CD8-positive, alpha-beta memory T cell (primary cell): Measurements from ENCODE around the gene B3GAT1. TPM values are rescaled to one million over a fixed set of nuclear protein-coding genes. Genes with fewer than 3 reads are reported as not detected.
A peak's percentile ranks its signal among the peaks of the same experiment; 100 is the strongest.

Experiments used
- CTCF ChIA-PET: fragments of 350-600 bp; sonication (Branson Sonifier 250); formaldehyde crosslinking; loops from one replicate; lab custom pipeline; 2021; ENCODE audit warnings: antibody characterized with exemption; lab: Charles Lee
- POLR2A ChIA-PET: fragments of 350-600 bp; sonication (Branson Sonifier 250); formaldehyde crosslinking; loops from one replicate; lab custom pipeline; 2021; ENCODE audit warnings: antibody characterized with exemption; lab: Charles Lee
- DNase-seq, 5 donors: peaks; one replicate each; pipeline versions ENCODE4 v3.0.0 to v3.0.0-alpha.2; 2020 to 2022; ENCODE audit warnings: mixed read lengths in 1 of 5
- H3K27ac ChIP-seq: one replicate; pipeline ENCODE4 v1.7.0; 2013; ENCODE audit warnings: low read depth, mild to moderate bottlenecking, low read length, moderate library complexity
- H3K27me3 ChIP-seq: 2 replicates; pipeline ENCODE4 v1.7.0; 2013; ENCODE audit warnings: low read length, mild to moderate bottlenecking; ENCODE audit not compliant: insufficient read depth, poor library complexity, severe bottlenecking
- H3K36me3 ChIP-seq: 2 replicates; pipeline ENCODE4 v1.7.0; 2013; ENCODE audit warnings: mild to moderate bottlenecking, low read length, moderate library complexity; ENCODE audit not compliant: insufficient read depth
- H3K4me1 ChIP-seq: 2 replicates; pipeline ENCODE4 v1.7.0; 2013; ENCODE audit warnings: mild to moderate bottlenecking, low read length, moderate library complexity; ENCODE audit not compliant: insufficient read depth
- H3K4me3 ChIP-seq: 2 replicates; pipeline ENCODE4 v1.7.0; 2013; ENCODE audit warnings: mild to moderate bottlenecking, low read length
- H3K9me3 ChIP-seq: 2 replicates; pipeline ENCODE4 v1.7.0; 2013; ENCODE audit warnings: mild to moderate bottlenecking, low read length
- H3K27ac Mint-ChIP-seq, 8 donors: one replicate each; pipeline ENCODE4 v1.8.0; 2020 to 2021; ENCODE audit warnings: mixed read lengths in 8 of 8, mild to moderate bottlenecking in 6 of 8, inconsistent platforms in 3 of 8, moderate library complexity in 3 of 8
- H3K27me3 Mint-ChIP-seq, 2 donors: one replicate each; pipeline ENCODE4 v1.8.0; 2020 to 2021; ENCODE audit warnings: mixed read lengths in 2 of 2, mild to moderate bottlenecking in 1 of 2, moderate library complexity in 1 of 2
- H3K36me3 Mint-ChIP-seq, 3 donors: one replicate each; pipeline ENCODE4 v1.8.0; 2020 to 2021; ENCODE audit warnings: mixed read lengths in 3 of 3, inconsistent platforms in 1 of 3, mild to moderate bottlenecking in 1 of 3
- H3K4me1 Mint-ChIP-seq, 3 donors: one replicate each; pipeline ENCODE4 v1.8.0; 2020 to 2021; ENCODE audit warnings: mixed read lengths in 3 of 3, inconsistent platforms in 1 of 3, mild to moderate bottlenecking in 1 of 3
- H3K4me3 Mint-ChIP-seq, 7 donors: one replicate each; pipeline ENCODE4 v1.8.0; 2020 to 2021; ENCODE audit warnings: mixed read lengths in 7 of 7, mild to moderate bottlenecking in 6 of 7, moderate library complexity in 4 of 7, inconsistent platforms in 2 of 7
- H3K9me3 Mint-ChIP-seq, 5 donors: one replicate each; pipeline ENCODE4 v1.8.0; 2020 to 2022; ENCODE audit warnings: mixed read lengths in 5 of 5, mild to moderate bottlenecking in 3 of 5, moderate library complexity in 2 of 5, inconsistent platforms in 1 of 5
- polyA plus RNA-seq: library from polyadenylated mRNA; unstranded; fragments of 300-500 nt; fragmentation: Illumina TruSeq; gene quantifications from one replicate; pipeline ENCODE4 v1.2.3, GENCODE V29; 2021
- total RNA-seq, 2 experiments: library from RNA; stranded (reverse); gene quantifications; one replicate each; pipeline ENCODE4 v1.2.3, GENCODE V29; 2021

B3GAT1 gene
- total and polyA plus RNA-seq, 3 experiments from 2014 or later: 0.07 to 0.44 (median 0.35) TPM

- DNase-seq: peak in 1 of 5 donors; percentile 21
These were observed 41.3 kb downstream of the B3GAT1 start for GRCh38 chr11:134370526-134371435.

GRCh38 chr11:134369656-134370525 lies 42.2 kb downstream of the B3GAT1 start:
- Histone ChIP-seq H3K27me3 (no peaks in the 10 kb centered on the region), H3K27ac (no peak overlapping the region), H3K36me3 (no peaks in the 10 kb centered on the region), H3K4me1 (no peaks in the 10 kb centered on the region), H3K4me3 (no peak overlapping the region), H3K9me3 (no peaks in the 10 kb centered on the region)
- no peaks in the 10 kb centered on the region for H3K4me1 Mint-ChIP-seq
- ChIA-PET CTCF (no interaction called here), POLR2A (no interaction called here)
- no peak overlapping the region for H3K27ac Mint-ChIP-seq
- peaks cover 0 to 3% of the 10 kb centered on the region in 2 donors for H3K27me3 Mint-ChIP-seq
- no peaks in the 10 kb centered on the region for H3K9me3 Mint-ChIP-seq
- no peaks in the 10 kb centered on the region for H3K36me3 Mint-ChIP-seq
- peak in 1 of 5 donors; percentile 43 for DNase-seq
- no peak overlapping the region for H3K4me3 Mint-ChIP-seq

More at GRCh38 chr11:134370526-134371435, 41.3 kb downstream of the B3GAT1 start:
- POLR2A ChIA-PET: no interaction called here
- H3K4me3 ChIP-seq: no peak overlapping the region
- no peaks in the 10 kb centered on the region for H3K27me3 ChIP-seq
- H3K36me3 ChIP-seq: no peaks in the 10 kb centered on the region
- H3K9me3 Mint-ChIP-seq: no peaks in the 10 kb centered on the region
- no peak overlapping the region for H3K27ac ChIP-seq
- H3K9me3 ChIP-seq: no peaks in the 10 kb centered on the region
- no peaks in the 10 kb centered on the region for H3K4me1 Mint-ChIP-seq
- CTCF ChIA-PET: no interaction called here
- H3K4me1 ChIP-seq: no peaks in the 10 kb centered on the region
- H3K4me3 Mint-ChIP-seq: no peak overlapping the region
- no peak overlapping the region for H3K27ac Mint-ChIP-seq
- H3K36me3 Mint-ChIP-seq: no peaks in the 10 kb centered on the region
- no peaks in the 10 kb centered on the region for H3K27me3 Mint-ChIP-seq

- Histone ChIP-seq H3K27ac (no peak overlapping the region), H3K4me3 (no peak overlapping the region), H3K27me3 (no peaks in the 10 kb centered on the region), H3K36me3 (no peaks in the 10 kb centered on the region), H3K4me1 (no peaks in the 10 kb centered on the region), H3K9me3 (no peaks in the 10 kb centered on the region)
- Mint-ChIP-seq H3K4me1 (no peaks in the 10 kb centered on the region), H3K36me3 (no peaks in the 10 kb centered on the region), H3K27ac (no peak overlapping the region), H3K9me3 (no peaks in the 10 kb centered on the region), H3K4me3 (no peak overlapping the region), H3K27me3 (peaks cover 2 to 6% of the 10 kb centered on the region in 2 donors)
- peak in 1 of 5 donors; percentile 43 for DNase-seq
- CTCF ChIA-PET: no interaction called here
- POLR2A ChIA-PET: no interaction called here
These were observed 44.3 kb downstream of the B3GAT1 start for GRCh38 chr11:134367781-134368180.

GRCh38 chr11:134366254-134366653 lies 45.8 kb downstream of the B3GAT1 start:
- Histone ChIP-seq H3K4me1 (no peaks in the 10 kb centered on the region), H3K27me3 (no peaks in the 10 kb centered on the region), H3K36me3 (no peaks in the 10 kb centered on the region), H3K27ac (no peak overlapping the region), H3K4me3 (no peak overlapping the region), H3K9me3 (no peaks in the 10 kb centered on the region)
- Mint-ChIP-seq H3K4me1 (peaks cover 2 to 6% (median 5%) of the 10 kb centered on the region in 3 donors), H3K36me3 (no peaks in the 10 kb centered on the region), H3K27ac (peak overlapping the region in 1 of 8 donors; percentile 43), H3K27me3 (peaks cover 2 to 10% of the 10 kb centered on the region in 2 donors), H3K9me3 (no peaks in the 10 kb centered on the region), H3K4me3 (no peak overlapping the region)
- POLR2A ChIA-PET: no interaction called here
- CTCF ChIA-PET: no interaction called here
- DNase-seq: peak in 1 of 5 donors; percentile 3

- Histone ChIP-seq H3K4me1 (no peaks in the 10 kb centered on the region), H3K36me3 (no peaks in the 10 kb centered on the region), H3K9me3 (no peaks in the 10 kb centered on the region), H3K27me3 (no peaks in the 10 kb centered on the region), H3K4me3 (no peak overlapping the region), H3K27ac (no peak overlapping the region)
- Mint-ChIP-seq H3K4me3 (no peak overlapping the region), H3K9me3 (no peaks in the 10 kb centered on the region), H3K27me3 (peaks cover 2 to 10% of the 10 kb centered on the region in 2 donors), H3K4me1 (peaks cover 2 to 9% (median 5%) of the 10 kb centered on the region in 3 donors), H3K27ac (no peak overlapping the region), H3K36me3 (no peaks in the 10 kb centered on the region)
- ChIA-PET CTCF (interaction anchor here (0.7 kb wide), 1 partner anchor 495 kb away, joined by 3 read pairs; no protein-coding TSS in a partner anchor), POLR2A (no interaction called here)
- peak in 1 of 5 donors; percentile 18 for DNase-seq
These were observed 46.8 kb downstream of the B3GAT1 start for GRCh38 chr11:134365011-134365925.

GRCh38 chr11:134364261-134364660 lies 47.8 kb downstream of the B3GAT1 start:
- H3K27ac ChIP-seq: no peak overlapping the region
- ChIA-PET CTCF (no interaction called here), POLR2A (no interaction called here)
- H3K4me3 Mint-ChIP-seq: no peak overlapping the region
- no peak overlapping the region for H3K27ac Mint-ChIP-seq
- H3K9me3 Mint-ChIP-seq: peaks cover 0 to 2% (median 0%) of the 10 kb centered on the region in 5 donors
- peaks cover 5 to 10% of the 10 kb centered on the region in 2 donors for H3K27me3 Mint-ChIP-seq
- H3K4me1 Mint-ChIP-seq: peaks cover 9 to 16% (median 14%) of the 10 kb centered on the region in 3 donors
- H3K36me3 ChIP-seq: no peaks in the 10 kb centered on the region
- DNase-seq: peak in 1 of 5 donors; percentile 27
- peaks cover 0 to 5% (median 0%) of the 10 kb centered on the region in 3 donors for H3K36me3 Mint-ChIP-seq
- H3K27me3 ChIP-seq: no peaks in the 10 kb centered on the region
- peaks cover 5% of the 10 kb centered on the region for H3K4me1 ChIP-seq
- H3K4me3 ChIP-seq: no peak overlapping the region
- H3K9me3 ChIP-seq: no peaks in the 10 kb centered on the region

- H3K36me3 Mint-ChIP-seq: peaks cover 0 to 5% (median 0%) of the 10 kb centered on the region in 3 donors
- Histone ChIP-seq H3K36me3 (no peaks in the 10 kb centered on the region), H3K4me1 (peaks cover 5% of the 10 kb centered on the region), H3K4me3 (no peak overlapping the region), H3K27ac (no peak overlapping the region), H3K9me3 (no peaks in the 10 kb centered on the region), H3K27me3 (no peaks in the 10 kb centered on the region)
- CTCF ChIA-PET: no interaction called here
- peak in 1 of 5 donors; percentile 8 for DNase-seq
- no peak overlapping the region for H3K4me3 Mint-ChIP-seq
- no peak overlapping the region for H3K27ac Mint-ChIP-seq
- peaks cover 0 to 2% (median 0%) of the 10 kb centered on the region in 5 donors for H3K9me3 Mint-ChIP-seq
- H3K27me3 Mint-ChIP-seq: peaks cover 5 to 10% of the 10 kb centered on the region in 2 donors
- H3K4me1 Mint-ChIP-seq: peaks cover 9 to 16% (median 14%) of the 10 kb centered on the region in 3 donors
- POLR2A ChIA-PET: no interaction called here
These were observed 48.5 kb downstream of the B3GAT1 start for GRCh38 chr11:134363592-134363991.
